OCI-LY7 (cell line): ENCODE results near the gene IGSF8. TPM values are rescaled to one million over a fixed set of nuclear protein-coding genes. Genes with fewer than 3 reads are reported as not detected.

ENCODE experiments used
- BruUV-seq: library from RNA; stranded (reverse); fragments of 400-500 nt; replicated peaks from 2 replicates; lab custom pipeline; 2021; lab: Mats Ljungman, UMichigan
- CTCF ChIA-PET: fragments of 300-600 bp; sonication (Branson Sonifier 250); formaldehyde crosslinking; loops from one replicate; lab custom pipeline; 2022; ENCODE audit warnings: antibody characterized with exemption; ENCODE audit not compliant: unreplicated experiment; lab: Charles Lee
- POLR2A ChIA-PET: fragments of 300-600 bp; sonication (Branson Sonifier 250); formaldehyde crosslinking; loops from one replicate; lab custom pipeline; 2022; ENCODE audit warnings: antibody characterized with exemption; lab: Charles Lee
- DNase-seq: peaks from one replicate; pipeline ENCODE4 v3.0.0-alpha.2; 2015; ENCODE audit warnings: low spot score
- H2AFZ ChIP-seq: fragments of 200-600 bp; sonication (generic), shearing (Covaris generic); 2 replicates; pipeline ENCODE4 v1.6.1; 2014; ENCODE audit warnings: mild to moderate bottlenecking, antibody characterized with exemption, low read length, moderate library complexity
- H3K27ac ChIP-seq: fragments of 200-600 bp; sonication (generic); 2 replicates; pipeline ENCODE4 v1.5.1; 2014; ENCODE audit warnings: mixed run types, low read depth, mild to moderate bottlenecking, moderate library complexity, low read length, inconsistent platforms; ENCODE audit not compliant: poor library complexity, severe bottlenecking
- H3K36me3 ChIP-seq: fragments of 200-600 bp; sonication (generic); 2 replicates; pipeline ENCODE4 v1.6.1; 2014; ENCODE audit warnings: mild to moderate bottlenecking, antibody characterized with exemption, low read length, moderate library complexity, mixed read lengths; ENCODE audit not compliant: insufficient read depth
- H3K4me1 ChIP-seq: fragments of 200-600 bp; sonication (generic); 2 replicates; pipeline ENCODE4 v1.5.1; 2014; ENCODE audit warnings: mild to moderate bottlenecking, low read length; ENCODE audit not compliant: insufficient read depth, poor library complexity, severe bottlenecking
- H3K4me2 ChIP-seq: fragments of 200-600 bp; sonication (generic); 2 replicates; pipeline ENCODE4 v1.6.1; 2014; ENCODE audit warnings: mild to moderate bottlenecking, low read length
- H3K4me3 ChIP-seq: fragments of 200-600 bp; sonication (generic); 2 replicates; pipeline ENCODE4 v1.5.1; 2014; ENCODE audit warnings: mild to moderate bottlenecking, low read depth, low read length; ENCODE audit not compliant: poor library complexity, severe bottlenecking
- H3K79me2 ChIP-seq: fragments of 200-600 bp; sonication (generic); 2 replicates; pipeline ENCODE4 v1.6.1; 2016; ENCODE audit warnings: low read depth, mild to moderate bottlenecking, low read length, moderate library complexity, mixed read lengths; ENCODE audit not compliant: insufficient read depth
- H3K9me2 ChIP-seq: fragments of 200-600 bp; sonication (generic); 2 replicates; pipeline ENCODE4 v1.6.1; 2016; ENCODE audit warnings: mild to moderate bottlenecking, low read length, mixed read lengths; ENCODE audit not compliant: insufficient read depth
- H3K9me3 ChIP-seq: fragments of 200-600 bp; sonication (generic); 2 replicates; pipeline ENCODE4 v1.6.1; 2014; ENCODE audit warnings: mild to moderate bottlenecking, mixed run types, low read length, mixed read lengths
- H4K20me1 ChIP-seq: fragments of 200-600 bp; sonication (generic); 2 replicates; pipeline ENCODE4 v1.6.1; 2014; ENCODE audit warnings: mild to moderate bottlenecking, antibody characterized with exemption, low read length, moderate library complexity, mixed read lengths; ENCODE audit not compliant: insufficient read depth
- EZH2phosphoT487 ChIP-seq: fragments of 200-600 bp; sonication (generic); IDR thresholded peaks from 2 replicates; pipeline ENCODE4 v1.6.1; 2018; ENCODE audit warnings: low read depth, borderline replicate concordance, mild to moderate bottlenecking, mixed run types, antibody characterized with exemption, low read length, moderate library complexity, mixed read lengths
- intact Hi-C: fragments of 100-400 bp; cut with micrococcal nuclease; formaldehyde crosslinking; loops from one replicate; pipeline ENCODE4 v1.10.0; 2022; ENCODE audit not compliant: unreplicated experiment
- total RNA-seq, 2 experiments: library from RNA; depleted of rRNA in 1 of 2; stranded (reverse); fragments of >200 nt in 1 of 2; shearing (Covaris generic) in 1 of 2; gene quantifications; 2 replicates each; pipeline ENCODE4 v1.2.3, GENCODE V29; 2014 to 2022
- TF ChIP-seq, protein P1 (sequence below): fragments of 200-600 bp; sonication (generic); conservative IDR thresholded peaks from 2 replicates; pipeline ENCODE4 v1.5.1; 2014; ENCODE audit warnings: mild to moderate bottlenecking, antibody characterized with exemption, low read length, moderate library complexity, mixed read lengths

The IGSF8 gene
- total RNA-seq, 2 experiments from 2014 or later: 18.7 to 28.7 TPM

GRCh38 chr1:160070243-160071163, 27.9 kb downstream of the IGSF8 start:
- Histone ChIP-seq H3K36me3 (no peaks in the 10 kb centered on the region), H3K79me2 (no peaks in the 10 kb centered on the region), H3K4me3 (peak overlapping the region; percentile 70), H3K9me3 (no peaks in the 10 kb centered on the region), H3K9me2 (no peaks in the 10 kb centered on the region), H3K4me2 (peak overlapping the region; percentile 82), H2AFZ (peak overlapping the region; percentile 84), H4K20me1 (no peaks in the 10 kb centered on the region), H3K4me1 (peaks cover 17% of the 10 kb centered on the region), H3K27ac (no peak overlapping the region)
- CTCF ChIA-PET: interaction anchor here (0.7 to 1.0 kb wide), 2 partner anchors 8 to 23 kb away, joined by 3 to 6 read pairs; no protein-coding TSS in a partner anchor
- DNase-seq: peak; percentile 84
- intact Hi-C loops: no loop called here
- TF ChIP-seq EZH2phosphoT487: no peak
- TF ChIP-seq, protein P1, sequence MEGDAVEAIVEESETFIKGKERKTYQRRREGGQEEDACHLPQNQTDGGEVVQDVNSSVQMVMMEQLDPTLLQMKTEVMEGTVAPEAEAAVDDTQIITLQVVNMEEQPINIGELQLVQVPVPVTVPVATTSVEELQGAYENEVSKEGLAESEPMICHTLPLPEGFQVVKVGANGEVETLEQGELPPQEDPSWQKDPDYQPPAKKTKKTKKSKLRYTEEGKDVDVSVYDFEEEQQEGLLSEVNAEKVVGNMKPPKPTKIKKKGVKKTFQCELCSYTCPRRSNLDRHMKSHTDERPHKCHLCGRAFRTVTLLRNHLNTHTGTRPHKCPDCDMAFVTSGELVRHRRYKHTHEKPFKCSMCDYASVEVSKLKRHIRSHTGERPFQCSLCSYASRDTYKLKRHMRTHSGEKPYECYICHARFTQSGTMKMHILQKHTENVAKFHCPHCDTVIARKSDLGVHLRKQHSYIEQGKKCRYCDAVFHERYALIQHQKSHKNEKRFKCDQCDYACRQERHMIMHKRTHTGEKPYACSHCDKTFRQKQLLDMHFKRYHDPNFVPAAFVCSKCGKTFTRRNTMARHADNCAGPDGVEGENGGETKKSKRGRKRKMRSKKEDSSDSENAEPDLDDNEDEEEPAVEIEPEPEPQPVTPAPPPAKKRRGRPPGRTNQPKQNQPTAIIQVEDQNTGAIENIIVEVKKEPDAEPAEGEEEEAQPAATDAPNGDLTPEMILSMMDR: no peak
- no TSS peak for BruUV-seq
- POLR2A ChIA-PET: no interaction called here

GRCh38 chr1:160069460-160070231, 28.8 kb downstream of the IGSF8 start, which contains the start of gene KCNJ10:
Gene KCNJ10 (minus strand): TSS chr1:160070160. CDS start chr1:160042532, 27,628 bp downstream.
- no peaks in the 10 kb centered on the region for H4K20me1 ChIP-seq
- H3K9me3 ChIP-seq: no peaks in the 10 kb centered on the region
- H3K27ac ChIP-seq: no peak within 1 kb of the TSS
- CTCF ChIA-PET: interaction anchor here (0.7 to 1.0 kb wide), 2 partner anchors 9 to 22 kb away, joined by 3 to 6 read pairs; no protein-coding TSS in a partner anchor
- H3K9me2 ChIP-seq: no peaks in the 10 kb centered on the region
- H3K4me1 ChIP-seq: peaks cover 17% of the 10 kb centered on the region
- DNase-seq: no peak
- intact Hi-C loops: no loop called here
- peak within 1 kb of the TSS; percentile 82 for H3K4me2 ChIP-seq
- H3K79me2 ChIP-seq: no peaks in the 10 kb centered on the region
- BruUV-seq: no TSS peak
- no peaks in the 10 kb centered on the region for H3K36me3 ChIP-seq
- peak within 1 kb of the TSS; percentile 84 for H2AFZ ChIP-seq
- POLR2A ChIA-PET: interaction anchor here (0.6 kb wide), 2 partner anchors 95 to 194 kb away, joined by 7 read pairs; no protein-coding TSS in a partner anchor
- peak within 1 kb of the TSS; percentile 70 for H3K4me3 ChIP-seq
- TF ChIP-seq, protein P1: no peak
